ENCODE measurements around the gene FAM120C. TPM values are rescaled to one million over a fixed set of nuclear protein-coding genes. Genes with fewer than 3 reads are reported as not detected.

FAM120C gene
- 12.7 TPM for total RNA-seq
- 1 to 10 TPM; 3.3 to 6.5 (median 5.1) TPM for polyA plus RNA-seq

- peaks cover 4 to 43% (median 33%) of the 10 kb centered on the region in 4 donors for H3K4me1 Mint-ChIP-seq
- no peaks in the 10 kb centered on the region for H3K27me3 Mint-ChIP-seq
- H3K36me3 ChIP-seq (ENCODE audit: control insufficient read depth, insufficient read depth, low read length), result no peaks in the 10 kb centered on the region
- peak within 1 kb of the TSS; percentile 47 to 95 (median 91) for H3K27ac Mint-ChIP-seq
- no peaks in the 10 kb centered on the region for H3K9me3 Mint-ChIP-seq
- peak; percentile 45 to 85 (median 58) for DNase-seq
- peak within 1 kb of the TSS; percentile 78 for H3K27ac ChIP-seq (ENCODE audit: insufficient read depth, low read length, poor library complexity, severe bottlenecking)
- H3K36me3 Mint-ChIP-seq, result peaks cover 3% of the 10 kb centered on the region
- H3K9me3 ChIP-seq (ENCODE audit: control insufficient read depth in 2 of 2, low read length in 2 of 2), result no peaks in the 10 kb centered on the region
- no peaks in the 10 kb centered on the region for H3K27me3 ChIP-seq (ENCODE audit: control insufficient read depth, insufficient read depth, low read length)
- peak; percentile 66 to 68 for ATAC-seq (ENCODE audit: low read depth in 2 of 2)
- H3K4me3 Mint-ChIP-seq, result peak within 1 kb of the TSS; percentile 36 to 89 (median 86)
- H3K4me1 ChIP-seq (ENCODE audit: control insufficient read depth, insufficient read depth, low read length, poor library complexity, severe bottlenecking), result peaks cover 24% of the 10 kb centered on the region
- H3K4me3 ChIP-seq (ENCODE audit: low read depth, low read length), result peak within 1 kb of the TSS; percentile 83
Measured at GRCh38 chrX:54182864-54183613, at the start of gene FAM120C. FAM120C (minus strand) TSS chrX:54183254; CDS start chrX:54183198, 56 bp downstream.

- H3K9me3 Mint-ChIP-seq, result peaks cover 0 to 3% (median 0%) of the 10 kb centered on the region in 7 donors
- Histone ChIP-seq H3K36me3 (ENCODE audit: control insufficient read depth, insufficient read depth, low read length) (no peaks in the 10 kb centered on the region), H3K27me3 (ENCODE audit: control insufficient read depth, insufficient read depth, low read length) (no peaks in the 10 kb centered on the region), H3K27ac (ENCODE audit: insufficient read depth, low read length, poor library complexity, severe bottlenecking) (no peak overlapping the region), H3K4me3 (ENCODE audit: low read depth, low read length) (no peak overlapping the region), H3K4me1 (ENCODE audit: control insufficient read depth, insufficient read depth, low read length, poor library complexity, severe bottlenecking) (no peaks in the 10 kb centered on the region), H3K9me3 (ENCODE audit: control insufficient read depth in 2 of 2, low read length in 2 of 2) (no peaks in the 10 kb centered on the region)
- H3K27me3 Mint-ChIP-seq, result no peaks in the 10 kb centered on the region
- no peaks in the 10 kb centered on the region for H3K36me3 Mint-ChIP-seq
- H3K27ac Mint-ChIP-seq, result no peak overlapping the region
- no peaks in the 10 kb centered on the region for H3K4me1 Mint-ChIP-seq
- DNase-seq (no peak), ATAC-seq (ENCODE audit: low read depth in 2 of 2) (no peak)
- H3K4me3 Mint-ChIP-seq, result no peak overlapping the region
Measured at GRCh38 chrX:54230435-54231148, 47.5 kb upstream of the FAM120C start.

- Histone ChIP-seq H3K9me3 (ENCODE audit: control insufficient read depth in 2 of 2, low read length in 2 of 2) (no peaks in the 10 kb centered on the region), H3K4me3 (ENCODE audit: low read depth, low read length) (no peak overlapping the region), H3K36me3 (ENCODE audit: control insufficient read depth, insufficient read depth, low read length) (no peaks in the 10 kb centered on the region), H3K27me3 (ENCODE audit: control insufficient read depth, insufficient read depth, low read length) (no peaks in the 10 kb centered on the region), H3K27ac (ENCODE audit: insufficient read depth, low read length, poor library complexity, severe bottlenecking) (no peak overlapping the region), H3K4me1 (ENCODE audit: control insufficient read depth, insufficient read depth, low read length, poor library complexity, severe bottlenecking) (no peaks in the 10 kb centered on the region)
- H3K9me3 Mint-ChIP-seq, result no peaks in the 10 kb centered on the region
- H3K4me1 Mint-ChIP-seq, result no peaks in the 10 kb centered on the region
- ATAC-seq (ENCODE audit: low read depth in 2 of 2), result no peak
- no peak overlapping the region for H3K27ac Mint-ChIP-seq
- H3K27me3 Mint-ChIP-seq, result no peaks in the 10 kb centered on the region
- DNase-seq, result no peak
- H3K4me3 Mint-ChIP-seq, result no peak overlapping the region
- no peaks in the 10 kb centered on the region for H3K36me3 Mint-ChIP-seq
Measured at GRCh38 chrX:54223581-54223980, 40.5 kb upstream of the FAM120C start.

GRCh38 chrX:54213603-54214002 is 30.5 kb upstream of the FAM120C start:
- no peaks in the 10 kb centered on the region for H3K9me3 Mint-ChIP-seq
- no peak for DNase-seq
- H3K4me1 Mint-ChIP-seq, result no peaks in the 10 kb centered on the region
- no peaks in the 10 kb centered on the region for H3K9me3 ChIP-seq (ENCODE audit: control insufficient read depth in 2 of 2, low read length in 2 of 2)
- peaks cover 3% of the 10 kb centered on the region for H3K27me3 Mint-ChIP-seq
- H3K4me3 Mint-ChIP-seq, result no peak overlapping the region
- H3K4me3 ChIP-seq (ENCODE audit: low read depth, low read length), result no peak overlapping the region
- H3K36me3 Mint-ChIP-seq, result no peaks in the 10 kb centered on the region
- no peak for ATAC-seq (ENCODE audit: low read depth in 2 of 2)
- H3K27ac Mint-ChIP-seq, result no peak overlapping the region
- H3K27ac ChIP-seq (ENCODE audit: insufficient read depth, low read length, poor library complexity, severe bottlenecking), result no peak overlapping the region
- no peaks in the 10 kb centered on the region for H3K36me3 ChIP-seq (ENCODE audit: control insufficient read depth, insufficient read depth, low read length)
- no peaks in the 10 kb centered on the region for H3K27me3 ChIP-seq (ENCODE audit: control insufficient read depth, insufficient read depth, low read length)
- H3K4me1 ChIP-seq (ENCODE audit: control insufficient read depth, insufficient read depth, low read length, poor library complexity, severe bottlenecking), result no peaks in the 10 kb centered on the region

- Histone ChIP-seq H3K9me3 (ENCODE audit: control insufficient read depth in 2 of 2, low read length in 2 of 2) (no peaks in the 10 kb centered on the region), H3K4me1 (ENCODE audit: control insufficient read depth, insufficient read depth, low read length, poor library complexity, severe bottlenecking) (no peaks in the 10 kb centered on the region), H3K27ac (ENCODE audit: insufficient read depth, low read length, poor library complexity, severe bottlenecking) (no peak overlapping the region), H3K36me3 (ENCODE audit: control insufficient read depth, insufficient read depth, low read length) (no peaks in the 10 kb centered on the region), H3K4me3 (ENCODE audit: low read depth, low read length) (no peak overlapping the region), H3K27me3 (ENCODE audit: control insufficient read depth, insufficient read depth, low read length) (no peaks in the 10 kb centered on the region)
- no peak overlapping the region for H3K4me3 Mint-ChIP-seq
- ATAC-seq (ENCODE audit: low read depth in 2 of 2) (no peak), DNase-seq (no peak)
- H3K36me3 Mint-ChIP-seq, result no peaks in the 10 kb centered on the region
- no peak overlapping the region for H3K27ac Mint-ChIP-seq
- no peaks in the 10 kb centered on the region for H3K4me1 Mint-ChIP-seq
- peaks cover 4% of the 10 kb centered on the region for H3K27me3 Mint-ChIP-seq
- no peaks in the 10 kb centered on the region for H3K9me3 Mint-ChIP-seq
Measured at GRCh38 chrX:54208531-54208930, 25.5 kb upstream of the FAM120C start.

GRCh38 chrX:54198262-54198661 is 15.2 kb upstream of the FAM120C start:
- no peak overlapping the region for H3K27ac ChIP-seq (ENCODE audit: insufficient read depth, low read length, poor library complexity, severe bottlenecking)
- H3K27me3 ChIP-seq (ENCODE audit: control insufficient read depth, insufficient read depth, low read length), result peaks cover 9% of the 10 kb centered on the region
- DNase-seq (no peak), ATAC-seq (ENCODE audit: low read depth in 2 of 2) (no peak)
- Mint-ChIP-seq H3K36me3 (no peaks in the 10 kb centered on the region), H3K27me3 (peaks cover 4% of the 10 kb centered on the region), H3K27ac (no peak overlapping the region), H3K9me3 (no peaks in the 10 kb centered on the region), H3K4me3 (no peak overlapping the region), H3K4me1 (peaks cover 0 to 2% (median 0%) of the 10 kb centered on the region in 4 donors)
- no peaks in the 10 kb centered on the region for H3K4me1 ChIP-seq (ENCODE audit: control insufficient read depth, insufficient read depth, low read length, poor library complexity, severe bottlenecking)
- H3K36me3 ChIP-seq (ENCODE audit: control insufficient read depth, insufficient read depth, low read length), result no peaks in the 10 kb centered on the region
- H3K9me3 ChIP-seq (ENCODE audit: control insufficient read depth in 2 of 2, low read length in 2 of 2), result no peaks in the 10 kb centered on the region
- H3K4me3 ChIP-seq (ENCODE audit: low read depth, low read length), result no peak overlapping the region

GRCh38 chrX:54194982-54195588 is 12.0 kb upstream of the FAM120C start:
- DNase-seq, result no peak
- no peaks in the 10 kb centered on the region for H3K36me3 Mint-ChIP-seq
- H3K4me1 Mint-ChIP-seq, result peaks cover 0 to 2% (median 0%) of the 10 kb centered on the region in 4 donors
- H3K4me3 Mint-ChIP-seq, result no peak overlapping the region
- H3K27ac ChIP-seq (ENCODE audit: insufficient read depth, low read length, poor library complexity, severe bottlenecking), result no peak overlapping the region
- no peak for ATAC-seq (ENCODE audit: low read depth in 2 of 2)
- H3K27me3 Mint-ChIP-seq, result no peaks in the 10 kb centered on the region
- peaks cover 9% of the 10 kb centered on the region for H3K27me3 ChIP-seq (ENCODE audit: control insufficient read depth, insufficient read depth, low read length)
- no peaks in the 10 kb centered on the region for H3K9me3 Mint-ChIP-seq
- no peak overlapping the region for H3K4me3 ChIP-seq (ENCODE audit: low read depth, low read length)
- H3K36me3 ChIP-seq (ENCODE audit: control insufficient read depth, insufficient read depth, low read length), result no peaks in the 10 kb centered on the region
- no peaks in the 10 kb centered on the region for H3K9me3 ChIP-seq (ENCODE audit: control insufficient read depth in 2 of 2, low read length in 2 of 2)
- no peaks in the 10 kb centered on the region for H3K4me1 ChIP-seq (ENCODE audit: control insufficient read depth, insufficient read depth, low read length, poor library complexity, severe bottlenecking)
- H3K27ac Mint-ChIP-seq, result no peak overlapping the region
